D721Med (cell line): ENCODE data around the gene CENPW.

Source experiments
- DNase-seq: peaks from one replicate; pipeline ENCODE4 v3.0.0; 2011; ENCODE audit warnings: low spot score; ENCODE audit not compliant: insufficient read length
- FAIRE-seq: peaks from 2 replicates; lab custom pipeline; 2011; peaks lifted over from hg19 to GRCh38; lab: Jason Lieb, UNC
- TF ChIP-seq, protein P1 (sequence below): IDR thresholded peaks from 2 replicates; pipeline ENCODE4 v1.5.1; 2012; ENCODE audit warnings: mild to moderate bottlenecking, control low read depth; ENCODE audit not compliant: insufficient read depth; ENCODE audit errors: missing control alignments

The CENPW gene

DNA sequence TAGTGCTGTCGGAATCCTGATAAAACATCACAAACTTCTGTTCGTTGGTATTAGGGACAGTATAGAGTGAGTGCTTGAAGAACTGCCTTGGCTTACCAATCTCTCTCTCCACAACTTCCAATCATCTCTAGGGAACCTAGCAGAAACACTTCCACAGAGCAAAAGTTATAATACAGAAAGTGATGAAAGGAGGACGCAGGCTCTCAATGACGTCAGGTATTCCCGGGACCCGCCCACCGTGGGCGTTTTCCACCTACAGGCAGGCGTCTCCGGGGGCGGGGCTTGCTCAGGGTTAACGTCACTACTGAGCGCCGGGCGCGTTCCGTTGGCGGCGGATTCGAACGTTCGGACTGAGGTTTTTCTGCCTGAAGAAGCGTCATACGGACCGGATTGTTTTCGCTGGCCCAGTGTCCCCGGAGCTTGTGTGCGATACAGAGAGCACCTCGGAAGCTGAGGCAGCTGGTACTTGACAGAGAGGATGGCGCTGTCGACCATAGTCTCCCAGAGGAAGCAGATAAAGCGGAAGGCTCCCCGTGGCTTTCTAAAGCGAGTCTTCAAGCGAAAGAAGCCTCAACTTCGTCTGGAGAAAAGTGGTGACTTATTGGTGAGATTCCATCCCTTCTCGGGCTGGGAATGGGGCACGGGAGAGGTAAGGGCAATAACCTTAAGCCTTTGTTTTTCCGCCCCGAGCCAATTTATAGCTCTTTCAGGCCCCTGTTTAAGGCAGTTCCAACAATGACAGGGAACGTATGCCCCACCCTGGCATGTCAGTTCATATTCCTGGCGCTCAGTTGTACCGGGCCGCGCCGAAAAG is at the start of gene CENPW:
TSS of gene CENPW (plus strand) at position 320 of the 814 bp plus-strand sequence. CDS start at position 479, 159 bp downstream.
- TF ChIP-seq, protein P1, sequence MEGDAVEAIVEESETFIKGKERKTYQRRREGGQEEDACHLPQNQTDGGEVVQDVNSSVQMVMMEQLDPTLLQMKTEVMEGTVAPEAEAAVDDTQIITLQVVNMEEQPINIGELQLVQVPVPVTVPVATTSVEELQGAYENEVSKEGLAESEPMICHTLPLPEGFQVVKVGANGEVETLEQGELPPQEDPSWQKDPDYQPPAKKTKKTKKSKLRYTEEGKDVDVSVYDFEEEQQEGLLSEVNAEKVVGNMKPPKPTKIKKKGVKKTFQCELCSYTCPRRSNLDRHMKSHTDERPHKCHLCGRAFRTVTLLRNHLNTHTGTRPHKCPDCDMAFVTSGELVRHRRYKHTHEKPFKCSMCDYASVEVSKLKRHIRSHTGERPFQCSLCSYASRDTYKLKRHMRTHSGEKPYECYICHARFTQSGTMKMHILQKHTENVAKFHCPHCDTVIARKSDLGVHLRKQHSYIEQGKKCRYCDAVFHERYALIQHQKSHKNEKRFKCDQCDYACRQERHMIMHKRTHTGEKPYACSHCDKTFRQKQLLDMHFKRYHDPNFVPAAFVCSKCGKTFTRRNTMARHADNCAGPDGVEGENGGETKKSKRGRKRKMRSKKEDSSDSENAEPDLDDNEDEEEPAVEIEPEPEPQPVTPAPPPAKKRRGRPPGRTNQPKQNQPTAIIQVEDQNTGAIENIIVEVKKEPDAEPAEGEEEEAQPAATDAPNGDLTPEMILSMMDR: no peak
- FAIRE-seq: no peak
- peak; percentile 27 for DNase-seq

DNA sequence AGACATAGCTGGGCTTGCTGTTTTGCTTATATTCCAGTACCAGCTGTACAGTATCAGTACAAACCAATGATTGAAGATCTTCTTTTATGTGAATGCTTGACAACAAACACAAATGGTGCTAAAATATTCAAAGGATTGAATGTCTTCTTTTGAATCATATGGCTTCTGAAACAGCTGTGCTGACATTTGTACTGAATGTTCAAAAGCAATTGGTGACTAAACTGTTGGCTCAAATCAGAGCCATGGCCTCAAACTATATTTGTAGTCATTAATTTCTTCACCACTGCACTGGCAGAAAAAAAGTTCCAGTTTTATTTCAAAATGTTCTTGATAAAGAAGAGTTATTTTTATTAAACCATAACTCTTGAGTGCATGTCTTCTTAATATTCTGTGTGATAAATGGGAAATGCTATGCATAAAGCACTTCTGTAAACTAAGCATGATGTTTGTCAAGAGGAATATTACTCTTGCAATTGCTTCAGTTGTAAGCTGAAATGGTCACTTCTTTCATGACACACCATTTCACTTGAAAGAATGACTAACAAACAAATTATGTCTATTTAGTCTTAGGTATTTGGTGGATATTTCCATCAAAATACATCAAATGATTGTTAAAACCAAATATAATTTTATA is 45.9 kb upstream of the CENPW start:
- no peak for DNase-seq
- FAIRE-seq: no peak
- TF ChIP-seq, protein P1: no peak

DNA sequence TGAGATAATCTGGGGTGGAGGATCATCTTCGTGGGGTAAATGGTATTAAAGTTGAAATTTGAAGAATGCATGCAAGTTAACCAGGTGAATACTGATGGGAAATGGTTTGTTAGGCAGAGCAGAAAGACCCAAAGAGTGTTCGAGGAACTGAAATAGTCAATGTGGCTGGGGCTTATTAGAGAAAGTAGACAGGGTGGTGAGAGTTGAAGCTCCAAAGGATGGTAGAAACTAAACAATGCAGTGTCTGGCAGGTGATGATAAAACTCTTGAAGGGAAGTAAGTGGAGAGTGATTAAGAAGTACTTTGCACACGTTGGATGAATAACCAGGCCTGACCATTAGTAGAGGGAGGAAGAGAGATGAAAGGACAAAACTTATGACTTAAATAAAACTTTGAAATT is 39.8 kb upstream of the CENPW start:
- FAIRE-seq (no peak), DNase-seq (no peak)
- TF ChIP-seq, protein P1: no peak

DNA sequence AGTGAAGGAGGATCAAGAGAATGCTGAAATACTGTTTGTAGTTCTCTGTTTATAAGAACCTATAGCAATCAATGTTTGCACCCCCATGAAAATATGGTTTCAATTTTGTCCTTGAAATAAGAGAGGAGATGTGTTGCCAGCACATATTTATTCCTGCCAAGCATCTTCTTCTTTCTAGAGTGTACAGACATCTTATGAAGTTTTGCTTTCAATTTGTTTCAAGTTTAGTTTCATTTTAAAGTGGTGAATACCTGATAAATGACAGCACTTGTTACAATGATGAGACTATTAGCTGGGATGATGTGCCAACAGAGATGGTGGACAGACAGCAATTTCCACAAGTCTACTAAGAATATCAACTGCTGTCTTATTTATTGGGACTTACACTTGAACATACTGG is 39.2 kb upstream of the CENPW start:
- no peak for DNase-seq
- no peak for FAIRE-seq
- TF ChIP-seq, protein P1: no peak

DNA sequence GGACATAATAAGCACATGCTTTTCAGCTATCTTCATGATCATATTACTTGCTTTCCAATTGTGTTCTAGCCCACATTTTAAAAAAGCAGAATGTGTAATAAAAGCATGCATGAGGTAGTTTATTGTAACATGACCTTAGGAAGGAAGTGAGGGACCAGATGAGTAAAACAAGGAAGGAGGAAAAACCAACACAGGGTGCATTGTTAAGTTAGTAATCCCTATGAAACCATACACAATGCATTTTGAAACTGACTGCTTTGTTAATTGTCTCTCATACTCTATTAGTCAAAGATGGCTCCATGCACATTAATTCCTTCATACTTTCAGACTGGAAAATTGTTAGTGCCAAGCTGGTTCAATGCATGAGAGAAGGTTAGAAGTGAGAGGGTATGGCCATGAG is 37.7 kb upstream of the CENPW start:
- no peak for FAIRE-seq

DNA sequence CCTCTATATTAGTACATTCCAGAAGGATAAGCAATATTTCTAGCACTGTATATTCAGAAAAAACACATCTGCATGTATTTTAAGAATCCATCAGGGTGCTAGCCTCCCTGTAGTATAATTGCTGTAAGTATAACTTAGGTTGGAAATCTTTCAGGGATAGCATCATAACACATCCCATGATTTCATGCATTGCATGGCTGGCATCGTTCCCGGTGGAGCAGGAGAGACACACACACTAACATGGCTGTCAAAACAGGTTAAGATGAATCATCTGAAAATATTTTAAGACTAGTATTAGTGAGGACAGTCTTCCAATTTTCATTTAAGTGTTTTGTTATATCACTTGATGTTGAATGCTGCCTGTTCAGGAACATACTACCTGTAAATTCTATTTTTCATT is 32.1 kb upstream of the CENPW start:
- TF ChIP-seq, protein P1: no peak
- no peak for DNase-seq
- FAIRE-seq: no peak

More for the DNA sequence above, 37.7 kb upstream of the CENPW start:
- TF ChIP-seq, protein P1: no peak
- no peak for DNase-seq

DNA sequence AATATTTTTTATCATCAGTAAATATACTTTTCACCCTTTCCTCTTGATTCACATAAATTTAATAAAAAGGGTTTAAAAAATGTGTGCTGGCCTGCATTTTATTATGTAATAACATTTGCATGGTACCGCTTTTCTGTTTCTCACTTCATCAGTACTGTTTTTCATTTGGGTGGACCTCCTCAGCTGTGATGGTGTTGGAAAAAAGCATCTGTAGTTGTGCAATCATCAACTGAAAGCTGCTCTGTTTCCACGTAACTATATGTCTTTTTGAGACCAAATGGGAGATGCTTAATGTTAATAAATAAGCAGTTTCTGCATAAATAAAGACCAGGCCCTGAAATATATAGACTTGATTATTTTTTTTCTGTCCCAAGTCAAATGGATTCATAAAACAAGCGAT is 31.6 kb upstream of the CENPW start:
- no peak for DNase-seq
- TF ChIP-seq, protein P1: no peak
- no peak for FAIRE-seq
